GM12878 (cell line): ENCODE measurements around the gene SCARB1. TPM values are rescaled to one million over a fixed set of nuclear protein-coding genes. Genes with fewer than 3 reads are reported as not detected.

Experiments
- CHD2 ChIP-seq: IDR thresholded peaks from 2 replicates; pipeline ENCODE4 v1.6.1; 2011; ENCODE audit warnings: low read depth, low read length, improper control_type of control experiment, borderline replicate concordance
- FOXM1 ChIP-seq: IDR thresholded peaks from 2 replicates; pipeline ENCODE4 v1.6.1; 2012; ENCODE audit warnings: low read depth, mild to moderate bottlenecking, inconsistent platforms, low read length, moderate library complexity
- HDAC6 ChIP-seq: fragments of 200-600 bp; sonication (generic); IDR thresholded peaks from one replicate; pipeline ENCODE4 v1.8.0; 2017; ENCODE audit warnings: antibody characterized with exemption; ENCODE audit not compliant: unreplicated experiment
- KAT2A ChIP-seq: conservative IDR thresholded peaks from 2 replicates; pipeline ENCODE4 v1.6.1; 2011; ENCODE audit warnings: low read depth, low read length; ENCODE audit not compliant: control insufficient read depth
- MTA3 ChIP-seq: IDR thresholded peaks from 2 replicates; pipeline ENCODE4 v1.6.1; 2012; ENCODE audit warnings: low read length, inconsistent platforms, borderline replicate concordance
- MXI1 ChIP-seq: fragments of 150-350 bp; IDR thresholded peaks from 2 replicates; pipeline ENCODE4 v1.6.1; 2011; ENCODE audit warnings: low read depth, mild to moderate bottlenecking, inconsistent platforms, low read length, improper control_type of control experiment
- POLR2A ChIP-seq: IDR thresholded peaks from 2 replicates; pipeline ENCODE4 v1.6.1; 2011; ENCODE audit warnings: low read depth, mild to moderate bottlenecking, low read length
- RCOR1 ChIP-seq: conservative IDR thresholded peaks from 2 replicates; pipeline ENCODE4 v1.6.1; 2012; ENCODE audit warnings: low read depth, low read length, improper control_type of control experiment
- RELA ChIP-seq: fragments of 450-650 bp; IDR thresholded peaks from 2 replicates; pipeline ENCODE4 v1.8.0; 2014; ENCODE audit warnings: borderline replicate concordance; ENCODE audit not compliant: partially characterized antibody
- polyA plus RNA-seq, 11 experiments: library from polyadenylated mRNA; depleted of rRNA in 4 of 11; unstranded in 6 of 11; stranded (reverse) in 5 of 11; fragments of >200 nt; fragmentation: Nextera tagmentation in 4 of 11; fragmentation: Illumina TruSeq in 1 of 11; extraction: Ambion mirVana in 4 of 11; extraction: Trizol in 1 of 11; gene quantifications; 1 replicate in 1 of 11; 2 replicates in 10 of 11; pipeline versions ENCODE4 v1.2.1 to v1.2.3, GENCODE V29; 2011 to 2016; ENCODE audit warnings: inconsistent platforms in 2 of 11, missing spikeins in 2 of 11, low read depth in 1 of 11
- total RNA-seq, 4 experiments: library from RNA; depleted of rRNA in 3 of 4; stranded (reverse); fragments of >200 nt in 3 of 4; fragmentation: Illumina TruSeq in 1 of 4; extraction: Trizol in 1 of 4; gene quantifications; 2 replicates each; pipeline versions ENCODE4 v1.2.1 to v1.2.3, GENCODE V29; 2013 to 2021
- TF ChIP-seq, protein P1 (sequence below): fragments of 450-650 bp; IDR thresholded peaks from 2 replicates; pipeline ENCODE4 v1.6.1; 2017; ENCODE audit warnings: low read depth, mild to moderate bottlenecking, moderate library complexity

SCARB1 gene
- total and polyA plus RNA-seq, 10 of the 15 experiments (the other 5 are each of a cell fraction or from before 2014, with no cell fraction given): 0.34 to 104 (median 63.1) TPM

DNA sequence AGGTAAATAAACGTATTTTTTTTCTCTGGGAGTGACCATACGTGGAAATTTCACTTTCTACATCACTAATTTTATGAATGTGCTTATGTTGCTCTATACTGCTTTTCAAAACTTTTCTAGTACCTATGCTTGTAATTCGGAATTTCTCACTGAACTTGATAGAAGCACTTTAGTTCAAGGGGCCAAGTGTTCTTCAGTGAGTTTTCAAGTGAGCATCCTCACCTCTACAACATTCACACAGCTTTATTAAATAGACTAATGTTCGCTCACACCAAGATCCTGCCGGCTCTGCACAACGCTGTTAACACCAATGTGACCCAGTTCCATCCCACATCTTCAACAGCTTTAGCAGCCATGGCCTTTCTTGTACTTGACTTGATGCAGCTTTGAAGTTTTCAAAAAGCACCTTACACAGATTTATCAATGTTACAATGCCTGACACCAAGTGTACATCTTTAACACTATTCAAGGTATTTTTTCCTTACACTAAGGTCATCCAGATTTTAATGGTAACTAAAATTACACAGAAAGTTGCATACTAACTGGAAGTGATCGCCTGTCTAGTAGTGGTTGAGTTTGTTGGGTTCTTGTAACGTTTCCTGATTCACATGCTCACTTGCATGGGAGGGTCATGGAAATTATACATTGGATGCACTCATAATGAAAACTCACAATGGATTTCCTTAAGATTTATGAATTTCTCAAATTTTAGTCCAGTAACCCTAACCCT, 46.3 kb upstream of the SCARB1 start (continued):
- TF ChIP-seq, protein P1, sequence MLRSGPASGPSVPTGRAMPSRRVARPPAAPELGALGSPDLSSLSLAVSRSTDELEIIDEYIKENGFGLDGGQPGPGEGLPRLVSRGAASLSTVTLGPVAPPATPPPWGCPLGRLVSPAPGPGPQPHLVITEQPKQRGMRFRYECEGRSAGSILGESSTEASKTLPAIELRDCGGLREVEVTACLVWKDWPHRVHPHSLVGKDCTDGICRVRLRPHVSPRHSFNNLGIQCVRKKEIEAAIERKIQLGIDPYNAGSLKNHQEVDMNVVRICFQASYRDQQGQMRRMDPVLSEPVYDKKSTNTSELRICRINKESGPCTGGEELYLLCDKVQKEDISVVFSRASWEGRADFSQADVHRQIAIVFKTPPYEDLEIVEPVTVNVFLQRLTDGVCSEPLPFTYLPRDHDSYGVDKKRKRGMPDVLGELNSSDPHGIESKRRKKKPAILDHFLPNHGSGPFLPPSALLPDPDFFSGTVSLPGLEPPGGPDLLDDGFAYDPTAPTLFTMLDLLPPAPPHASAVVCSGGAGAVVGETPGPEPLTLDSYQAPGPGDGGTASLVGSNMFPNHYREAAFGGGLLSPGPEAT: no peak
- TF ChIP-seq FOXM1: peak; percentile 12; the same call in 1 of the 2 replicates
- no peak for TF ChIP-seq RELA
- TF ChIP-seq MTA3: peak; percentile 70
- TF ChIP-seq MXI1: peak; percentile 24; the same call in 1 of the 2 replicates
- peak; percentile 61; the same call in 1 of the 2 replicates for TF ChIP-seq POLR2A
- TF ChIP-seq CHD2: peak; percentile 20; the same call in 1 of the 2 replicates
- TF ChIP-seq HDAC6: peak; percentile 21
- TF ChIP-seq RCOR1: peak; percentile 32; the same call in 1 of the 2 replicates
- TF ChIP-seq KAT2A: no peak
